Esophagus squamous epithelium (tissue), 4 donors: Measurements from ENCODE around the gene COPS8.

Experiments
- CTCF ChIP-seq, 6 experiments: fragments of 450-650 bp in 4 of 6; fragments of 200-600 bp in 2 of 6; sonication (generic) in 2 of 6; IDR thresholded peaks; one replicate each; pipeline ENCODE4 v1.5.1; 2016 to 2019; ENCODE audit warnings: antibody characterized with exemption in 6 of 6, mild to moderate bottlenecking in 4 of 6, moderate library complexity in 4 of 6
- POLR2A ChIP-seq, 4 donors: fragments of 450-650 bp; IDR thresholded peaks; one replicate each; pipeline ENCODE4 v1.6.1; 2017; ENCODE audit warnings: antibody characterized with exemption in 4 of 4, mild to moderate bottlenecking in 4 of 4, moderate library complexity in 3 of 4

- TF ChIP-seq POLR2A (IDR thresholded peaks at IDR 0.05) (no peak), CTCF (IDR thresholded peaks at IDR 0.05) (no peak)
Measured at GRCh38 chr2:237125967-237126366, 40.3 kb downstream of the COPS8 start.
